ENCODE measurements around the gene C2orf76.
A peak's percentile ranks its signal among the peaks of the same experiment; 100 is the strongest.
"Not testable (repeated sequence)": the region's sequence is repeated elsewhere in the genome, so short reads cannot be mapped to it uniquely, and the experiment has no call there.

C2orf76 gene

DNA sequence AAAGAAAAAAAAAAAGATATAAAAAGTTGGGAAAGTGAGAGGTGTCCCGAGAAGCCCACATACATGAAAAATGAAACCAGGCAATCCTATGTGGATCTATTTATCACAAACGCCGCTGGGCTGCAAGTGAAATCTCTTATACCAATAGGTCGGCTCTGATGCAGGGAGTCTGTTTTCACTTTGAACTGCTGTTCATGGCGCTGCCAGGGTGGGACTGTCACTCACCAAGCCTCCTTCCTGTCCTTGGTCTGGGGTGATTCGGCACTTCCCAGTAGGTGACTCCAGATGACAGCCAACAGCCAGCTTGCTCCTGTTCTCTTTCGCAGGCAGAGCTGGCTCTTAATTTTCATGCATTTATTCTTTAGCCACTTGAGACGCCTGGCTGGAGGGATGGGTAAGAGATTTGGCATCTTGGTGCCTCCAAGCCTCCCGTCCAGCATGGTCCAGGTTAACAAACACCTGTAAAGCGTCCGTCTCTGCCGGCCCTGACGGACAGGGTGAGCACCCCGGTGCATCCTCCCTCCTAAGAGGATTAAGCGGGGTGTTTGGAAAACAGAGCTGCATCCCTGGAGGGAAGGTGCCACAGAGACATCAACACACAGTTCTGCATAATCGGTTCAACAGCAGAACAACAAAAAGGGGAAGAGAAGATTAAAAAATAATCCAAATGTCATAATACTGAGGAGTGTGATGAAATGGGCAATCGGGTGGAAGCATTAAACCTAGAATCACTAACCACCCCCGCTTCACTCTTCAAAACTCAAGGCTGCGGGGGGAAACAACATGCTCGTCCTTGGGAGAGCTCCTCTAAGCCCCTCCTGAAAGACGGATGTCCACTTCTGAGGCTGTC, 84.3 kb downstream of the C2orf76 start:
- DNase-seq (ENCODE audit: low read depth, low spot score): no peak
- no peak overlapping the region for H3K4me3 ChIP-seq (ENCODE audit: low read length)

GRCh38 chr2:119280680-119281079, 86.0 kb downstream of the C2orf76 start:
- DNase-seq (ENCODE audit: low read depth, low spot score): no peak
- no peak overlapping the region for H3K4me3 ChIP-seq (ENCODE audit: low read length)

DNA sequence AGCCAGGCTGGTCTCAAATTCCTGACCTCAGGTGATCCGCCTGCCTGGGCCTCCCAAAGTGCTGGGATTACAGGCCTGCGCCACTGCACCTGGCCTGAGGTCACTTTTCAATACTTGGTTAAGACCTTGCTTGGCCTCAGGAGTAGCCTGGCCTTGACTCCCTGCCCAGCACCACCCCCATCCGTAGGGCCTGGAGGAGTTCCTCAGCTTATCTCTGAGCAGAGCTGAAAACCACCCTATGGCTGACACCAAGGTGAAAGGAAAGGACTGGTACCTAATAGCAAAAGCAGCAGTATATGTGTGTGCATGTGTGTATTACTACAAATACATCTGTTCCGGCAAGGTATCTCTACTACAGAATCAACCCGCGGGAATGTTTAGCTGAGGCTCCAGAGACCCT, 87.0 kb downstream of the C2orf76 start:
- no peak for DNase-seq (ENCODE audit: low read depth, low spot score)
- H3K4me3 ChIP-seq (ENCODE audit: low read length): no peak overlapping the region

DNA sequence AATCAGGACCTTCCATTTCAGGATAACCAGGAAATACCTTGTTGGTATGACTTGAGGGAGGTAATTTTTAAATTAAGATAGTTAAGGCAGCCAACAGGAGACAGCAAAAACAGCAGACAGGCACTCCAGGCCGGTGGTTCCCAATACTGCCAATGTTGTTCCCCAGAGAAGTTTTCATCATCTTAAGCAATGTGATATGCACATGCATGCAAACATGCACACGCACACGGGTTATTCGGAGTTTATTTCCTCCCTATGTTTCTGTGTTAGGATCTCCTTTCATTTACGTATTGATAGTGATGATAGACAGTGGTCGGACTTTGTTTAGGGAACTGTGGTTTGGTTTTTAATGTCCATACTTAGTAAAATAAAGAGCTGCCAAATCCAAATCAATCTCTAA, 87.7 kb downstream of the C2orf76 start:
- no peak for DNase-seq (ENCODE audit: low read depth, low spot score)
- H3K4me3 ChIP-seq (ENCODE audit: low read length): no peak overlapping the region

DNA sequence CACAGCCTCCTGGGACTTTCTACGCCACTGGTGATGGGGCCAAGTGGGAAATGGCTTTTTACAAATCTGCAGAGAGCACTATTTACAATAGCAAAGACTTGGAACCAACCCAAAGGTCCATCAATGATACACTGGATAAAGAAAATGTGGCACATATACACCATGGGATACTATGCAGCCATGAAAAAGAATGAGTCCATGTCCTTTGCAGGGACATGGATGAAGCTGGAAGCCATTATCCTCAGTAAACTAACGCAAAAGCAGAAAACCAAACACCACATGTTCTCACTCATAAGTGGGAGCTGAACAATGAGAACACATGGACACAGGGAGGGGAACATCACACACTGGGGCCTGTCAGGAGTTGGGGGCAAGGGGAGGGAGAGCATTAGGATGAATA, 88.2 kb downstream of the C2orf76 start:
- DNase-seq (ENCODE audit: low read depth, low spot score); H3K4me3 ChIP-seq (ENCODE audit: low read length): not testable (repeated sequence)

- no peak overlapping the region for H3K4me3 ChIP-seq (ENCODE audit: low read length)
- no peak for DNase-seq (ENCODE audit: low read depth, low spot score)
These were observed 89.8 kb downstream of the C2orf76 start for GRCh38 chr2:119276864-119277263.

GRCh38 chr2:119267604-119268003, 99.0 kb downstream of the C2orf76 start:
- H3K4me3 ChIP-seq (ENCODE audit: low read length): no peak overlapping the region
- DNase-seq (ENCODE audit: low read depth, low spot score): no peak

GRCh38 chr2:119266091-119266589, 100.5 kb downstream of the C2orf76 start:
- no peak for DNase-seq (ENCODE audit: low read depth, low spot score)
- H3K4me3 ChIP-seq (ENCODE audit: low read length): no peak overlapping the region

GRCh38 chr2:119265693-119266066, 101.0 kb downstream of the C2orf76 start:
- no peak overlapping the region for H3K4me3 ChIP-seq (ENCODE audit: low read length)
- no peak for DNase-seq (ENCODE audit: low read depth, low spot score)

DNA sequence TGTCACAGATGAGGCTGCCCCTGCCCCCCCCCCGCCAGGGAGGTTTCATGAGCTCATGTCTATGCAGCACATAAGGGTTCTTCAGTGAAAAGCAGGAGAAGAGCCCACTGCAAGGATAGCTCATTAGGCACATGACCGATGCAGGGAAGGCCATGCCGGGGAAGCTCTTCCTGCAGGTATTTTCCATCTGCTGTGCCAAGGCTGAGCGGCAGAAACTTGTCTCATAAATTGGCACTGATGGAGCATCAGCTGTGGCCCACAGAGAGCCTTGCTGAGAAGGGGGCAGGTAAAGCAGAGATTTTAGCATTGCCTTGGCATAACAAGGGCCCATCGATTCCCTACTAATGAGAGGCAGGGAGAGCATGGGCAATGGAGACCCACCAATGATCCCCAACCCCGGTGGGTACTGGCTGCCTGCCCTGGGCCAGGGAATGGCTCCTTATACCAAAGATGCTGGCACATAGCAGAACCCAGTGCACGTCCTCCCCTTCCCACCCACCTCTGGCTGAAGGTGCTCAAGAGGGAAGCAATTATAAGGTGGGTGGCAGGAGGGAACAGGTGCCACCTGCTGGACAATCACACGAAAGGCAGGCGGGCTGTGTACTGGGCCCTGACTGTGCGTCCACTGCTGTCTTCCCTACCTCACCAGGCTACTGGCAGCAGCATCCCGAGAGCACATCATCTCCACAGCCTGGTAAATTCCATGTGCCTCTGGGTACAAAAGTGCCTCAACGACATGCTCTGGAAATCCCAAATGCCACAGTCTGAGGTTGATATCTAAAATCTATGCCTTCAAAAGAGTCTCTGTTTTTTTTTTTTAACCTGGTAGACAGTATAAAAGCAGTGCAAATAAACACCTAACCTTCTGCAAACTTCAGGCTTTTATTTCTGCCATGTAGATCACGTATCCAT, 101.6 kb downstream of the C2orf76 start:
- peak; percentile 30 for DNase-seq (ENCODE audit: low read depth, low spot score)
- H3K4me3 ChIP-seq (ENCODE audit: low read length): no peak overlapping the region

- H3K4me3 ChIP-seq (ENCODE audit: low read length): no peak overlapping the region
- no peak for DNase-seq (ENCODE audit: low read depth, low spot score)
These were observed 103.0 kb downstream of the C2orf76 start for GRCh38 chr2:119263656-119264055.

GRCh38 chr2:119263025-119263424, 103.6 kb downstream of the C2orf76 start:
- no peak for DNase-seq (ENCODE audit: low read depth, low spot score)

GRCh38 chr2:119261493-119262225, 105.0 kb downstream of the C2orf76 start:
- no peak for DNase-seq (ENCODE audit: low read depth, low spot score)
- H3K4me3 ChIP-seq (ENCODE audit: low read length): no peak overlapping the region

More at GRCh38 chr2:119263025-119263424, 103.6 kb downstream of the C2orf76 start:
- no peak overlapping the region for H3K4me3 ChIP-seq (ENCODE audit: low read length)

DNA sequence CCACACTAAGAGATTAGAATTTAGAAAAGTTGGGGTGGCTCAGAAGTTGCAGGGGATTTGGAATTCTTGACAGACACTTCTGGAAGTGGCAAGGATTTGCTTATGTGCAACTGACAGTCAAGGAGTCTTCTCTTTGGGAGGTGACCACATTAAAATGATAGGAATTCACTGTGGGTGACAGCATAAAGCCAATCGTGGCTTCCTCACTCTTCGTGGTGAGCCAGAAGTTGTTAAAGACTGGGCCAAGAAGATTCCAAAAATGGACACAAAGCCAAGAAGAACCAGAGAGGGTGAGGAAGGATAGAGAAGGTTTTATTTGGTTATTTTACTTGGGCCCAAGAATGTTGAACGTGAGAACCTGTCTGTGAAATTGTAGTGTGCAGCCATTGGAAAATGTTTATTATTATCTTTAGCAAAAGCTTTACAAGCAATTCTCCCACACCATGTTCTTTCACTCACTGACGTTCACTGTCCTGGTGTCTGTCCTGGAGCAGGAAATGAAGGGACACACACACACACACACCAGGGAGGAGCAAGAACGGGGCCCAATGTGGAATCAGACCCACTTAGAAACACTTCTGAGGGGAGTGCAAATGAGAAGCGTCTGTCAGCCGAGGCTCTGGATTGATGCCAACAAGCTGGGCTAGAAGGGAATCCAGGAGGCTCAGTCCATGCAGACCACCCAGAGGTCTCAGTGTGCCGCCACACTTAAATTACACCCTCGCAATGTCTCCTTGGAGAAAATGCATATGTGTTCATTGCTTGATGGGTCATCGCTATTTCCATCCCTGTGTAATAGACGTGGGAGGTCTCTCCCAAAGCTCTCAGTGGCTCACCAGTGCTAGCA, 105.8 kb downstream of the C2orf76 start:
- H3K4me3 ChIP-seq (ENCODE audit: low read length): no peak overlapping the region
- no peak for DNase-seq (ENCODE audit: low read depth, low spot score)

GRCh38 chr2:119259296-119259860, 107.3 kb downstream of the C2orf76 start:
- DNase-seq (ENCODE audit: low read depth, low spot score): no peak
- no peak overlapping the region for H3K4me3 ChIP-seq (ENCODE audit: low read length)

DNA sequence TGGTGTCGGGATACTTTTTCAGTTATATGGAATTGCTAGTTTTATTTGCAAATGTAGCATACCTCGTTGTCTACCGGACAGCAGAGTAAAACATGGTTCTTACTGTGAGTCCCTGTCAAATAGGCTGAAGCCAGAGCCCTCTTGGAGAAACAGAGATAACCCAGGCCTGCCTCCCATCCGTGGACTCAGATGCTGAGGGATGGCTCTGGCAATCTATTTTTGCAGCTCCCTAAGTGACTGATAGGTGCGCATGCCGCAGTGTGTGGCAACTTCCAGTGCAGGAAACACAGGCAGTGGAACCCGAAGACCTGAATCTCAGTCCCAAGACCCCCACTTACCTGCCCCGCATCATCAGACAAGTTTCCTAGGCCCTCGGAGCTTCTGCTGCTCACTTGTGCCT, 109.4 kb downstream of the C2orf76 start:
- H3K4me3 ChIP-seq (ENCODE audit: low read length): no peak overlapping the region
- no peak for DNase-seq (ENCODE audit: low read depth, low spot score)

GRCh38 chr2:119256582-119256921, 110.1 kb downstream of the C2orf76 start:
- DNase-seq (ENCODE audit: low read depth, low spot score): no peak
- no peak overlapping the region for H3K4me3 ChIP-seq (ENCODE audit: low read length)
